Fibroblast of skin of scalp (primary cell): ENCODE measurements around the gene WDR64.
A peak's percentile ranks its signal among the peaks of the same experiment; 100 is the strongest.

Experiments
- DNase-seq: peaks from one replicate; pipeline ENCODE4 v3.0.0-alpha.2; 2013

WDR64 gene

DNA sequence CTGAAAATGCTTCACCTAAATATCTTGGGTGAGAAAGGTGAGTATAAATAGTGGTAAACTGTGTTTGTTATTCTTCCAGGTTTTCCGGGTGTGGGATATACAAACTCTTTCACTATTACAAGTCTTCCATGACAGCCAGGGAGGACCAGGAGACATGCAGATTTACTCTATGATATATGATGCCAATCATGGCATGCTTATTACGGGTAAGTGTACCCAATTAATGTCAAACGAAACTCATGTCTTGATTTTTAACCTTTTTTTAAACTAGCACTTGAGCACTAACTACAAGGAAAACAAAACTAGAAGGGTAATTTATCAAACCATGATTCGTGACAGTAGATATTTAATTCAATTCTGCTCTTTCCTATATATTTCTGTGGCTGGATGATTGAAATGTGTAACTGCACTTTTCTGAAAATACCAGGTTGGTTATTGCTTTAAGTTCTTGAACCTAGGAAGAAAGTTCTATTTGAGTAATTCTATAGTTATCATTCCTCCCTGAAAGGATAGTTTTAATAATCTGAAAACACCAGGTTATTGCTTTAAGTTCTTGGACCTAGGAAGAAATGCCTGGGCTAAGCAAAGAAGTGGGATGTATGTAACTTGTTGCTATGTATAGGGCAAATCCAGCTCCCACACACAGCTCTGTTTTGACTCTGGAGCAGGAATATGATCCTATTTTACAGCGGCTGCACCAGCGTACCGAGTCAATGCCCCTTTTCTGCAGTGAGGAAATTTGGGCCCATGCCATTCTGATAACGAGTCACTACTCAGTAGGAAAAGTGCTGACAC is 86.4 kb downstream of the WDR64 start:
- no peak for DNase-seq

DNA sequence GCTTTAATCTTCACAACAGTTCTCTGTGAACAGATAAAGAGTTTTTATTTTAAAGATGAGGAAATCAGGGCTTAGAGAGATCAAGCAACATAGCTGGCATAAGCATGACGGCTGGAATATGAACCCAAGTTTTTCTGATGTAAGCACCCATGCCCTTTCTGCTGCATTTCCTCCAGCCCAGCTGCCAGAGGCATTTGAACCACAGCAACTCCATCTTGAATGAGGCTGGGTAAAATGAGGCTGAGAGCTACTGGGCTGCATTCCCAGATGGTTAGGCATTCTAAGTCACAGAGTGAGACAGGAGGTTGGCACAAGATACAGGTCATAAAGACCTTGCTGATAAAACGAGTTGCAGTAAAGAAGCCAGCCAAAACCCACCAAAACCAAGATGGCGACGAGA is 90.0 kb downstream of the WDR64 start:
- no peak for DNase-seq

DNA sequence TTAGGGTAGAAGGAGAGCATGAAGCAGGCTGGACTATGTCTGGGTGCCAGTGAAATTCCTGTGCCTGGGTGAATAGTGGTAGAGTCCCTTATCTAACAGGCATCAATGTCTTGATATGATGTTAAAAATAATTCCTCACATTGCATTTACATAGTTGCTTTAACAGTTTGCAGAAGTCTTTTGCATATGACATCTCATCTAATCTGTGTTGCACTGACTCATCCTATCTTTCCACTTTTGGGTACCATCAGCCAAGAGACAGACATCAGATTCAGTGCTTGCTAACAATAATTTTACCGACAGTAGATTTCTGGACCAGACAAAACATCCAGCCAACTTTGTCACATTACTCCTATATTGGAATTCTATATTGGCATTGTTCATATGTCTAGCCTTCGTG is 92.5 kb downstream of the WDR64 start:
- no peak for DNase-seq

DNA sequence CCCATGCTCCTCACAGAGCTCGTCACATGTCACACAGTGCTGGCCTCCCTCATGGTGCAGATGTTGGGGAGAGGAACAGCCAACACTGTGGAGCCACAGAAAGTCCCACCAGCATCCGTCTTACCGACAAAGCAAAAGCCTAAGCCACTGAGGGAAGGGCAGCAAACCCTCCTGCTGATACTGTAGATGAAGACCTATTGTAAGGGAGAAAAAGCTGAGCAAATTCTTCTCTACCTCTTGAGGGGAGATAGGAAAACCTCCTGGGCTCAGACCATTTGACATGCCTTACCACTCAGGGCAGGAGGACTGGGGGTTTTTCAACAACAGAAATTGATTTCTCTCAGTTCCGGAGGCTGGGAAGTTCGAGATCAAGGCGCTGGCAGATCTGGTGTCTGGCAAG is 95.9 kb downstream of the WDR64 start:
- no peak for DNase-seq

DNA sequence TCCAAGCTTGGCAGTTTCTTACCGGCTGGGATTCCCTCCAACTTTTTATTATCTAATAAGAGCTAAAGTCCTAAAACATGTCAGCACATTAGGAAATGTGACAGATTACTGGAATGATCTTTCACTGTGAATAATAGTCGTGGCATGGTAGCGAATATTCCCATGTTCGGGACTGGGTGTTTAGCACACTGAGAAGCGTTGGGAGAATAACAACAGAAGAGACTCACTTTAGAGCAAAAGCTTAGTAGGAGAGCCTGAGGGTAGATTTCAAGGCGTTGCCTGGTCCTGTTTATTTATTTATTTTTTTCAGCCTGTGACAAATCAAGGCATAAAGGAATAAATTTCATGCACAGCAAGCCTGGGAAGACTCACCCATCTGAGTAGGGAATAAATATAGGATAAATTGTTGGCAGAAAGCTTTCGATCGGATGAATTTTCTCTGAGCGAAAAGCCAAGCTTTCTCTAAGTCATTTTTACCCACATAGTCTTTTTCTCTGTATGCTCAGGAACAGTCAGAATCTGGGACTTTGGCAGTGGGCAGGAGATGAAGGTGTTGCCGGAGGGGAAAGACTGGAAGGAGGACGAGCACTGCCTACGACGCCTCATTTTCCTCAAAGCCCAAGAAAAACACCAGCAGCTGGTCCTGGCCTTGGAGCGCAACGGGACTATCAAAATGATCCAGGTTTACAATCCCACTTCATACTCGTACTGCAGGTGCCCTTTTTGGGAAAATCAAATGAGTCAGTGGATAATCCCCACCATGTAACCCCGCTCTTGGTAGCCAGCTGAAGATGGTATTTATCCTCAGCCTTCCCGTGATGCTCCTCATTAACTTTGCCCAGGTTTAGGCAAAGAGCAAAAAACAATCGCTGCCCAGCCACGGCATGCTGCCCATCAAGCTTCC is 97.2 kb downstream of the WDR64 start:
- DNase-seq = peak; percentile 14

DNA sequence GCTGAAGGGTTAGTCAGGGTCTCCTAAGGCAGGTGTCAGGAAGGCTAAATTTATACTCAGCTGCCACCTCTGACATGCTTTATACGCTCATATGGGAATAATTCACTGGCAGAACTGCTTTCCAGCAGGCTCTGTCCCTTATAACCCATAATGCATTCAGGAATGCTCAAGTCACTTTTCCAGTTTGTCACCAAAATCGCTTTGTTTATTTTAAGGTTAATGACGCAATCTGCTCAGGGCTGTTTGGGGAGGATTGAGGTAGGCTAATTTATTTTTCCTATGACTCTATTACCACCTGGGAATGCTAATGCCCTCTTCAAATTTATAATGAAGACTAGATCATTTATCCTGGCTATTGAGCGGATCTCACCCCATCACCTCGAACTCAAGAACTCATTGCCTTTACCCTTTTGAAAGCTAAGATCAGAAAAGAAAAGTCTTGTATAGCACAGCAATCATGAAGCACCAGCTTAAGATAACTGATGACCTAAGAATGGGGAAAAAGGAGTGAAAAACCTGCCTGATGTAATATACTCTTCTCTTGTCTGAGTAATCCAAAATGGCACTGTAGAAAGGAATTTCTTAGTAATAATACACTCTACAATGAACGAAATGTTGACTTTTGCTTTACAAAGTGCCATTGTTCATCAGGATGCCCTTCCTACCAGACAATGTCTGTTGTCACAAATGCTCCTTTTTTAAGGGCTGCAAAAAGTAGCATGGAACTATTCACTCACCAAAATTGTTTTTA is 98.0 kb downstream of the WDR64 start:
- DNase-seq = no peak

DNA sequence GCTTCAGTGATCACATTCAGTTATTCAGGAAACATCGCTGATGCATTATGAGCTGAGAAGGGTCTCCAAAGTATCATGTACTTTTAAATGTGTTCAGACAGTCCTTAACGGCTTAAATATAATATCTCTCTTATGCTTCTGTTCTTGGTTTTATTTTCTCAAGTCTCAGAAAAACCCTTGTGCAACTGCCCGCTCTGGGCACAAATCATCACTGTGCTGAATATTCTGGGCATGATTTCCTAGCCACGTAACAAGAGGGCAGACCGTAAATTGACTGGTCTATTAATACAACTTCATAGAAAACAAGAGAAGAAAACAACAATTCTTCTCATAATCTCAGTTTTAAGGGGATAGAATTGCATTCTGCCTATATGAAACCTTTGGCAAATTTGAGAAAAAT is 99.4 kb downstream of the WDR64 start:
- DNase-seq = no peak

DNA sequence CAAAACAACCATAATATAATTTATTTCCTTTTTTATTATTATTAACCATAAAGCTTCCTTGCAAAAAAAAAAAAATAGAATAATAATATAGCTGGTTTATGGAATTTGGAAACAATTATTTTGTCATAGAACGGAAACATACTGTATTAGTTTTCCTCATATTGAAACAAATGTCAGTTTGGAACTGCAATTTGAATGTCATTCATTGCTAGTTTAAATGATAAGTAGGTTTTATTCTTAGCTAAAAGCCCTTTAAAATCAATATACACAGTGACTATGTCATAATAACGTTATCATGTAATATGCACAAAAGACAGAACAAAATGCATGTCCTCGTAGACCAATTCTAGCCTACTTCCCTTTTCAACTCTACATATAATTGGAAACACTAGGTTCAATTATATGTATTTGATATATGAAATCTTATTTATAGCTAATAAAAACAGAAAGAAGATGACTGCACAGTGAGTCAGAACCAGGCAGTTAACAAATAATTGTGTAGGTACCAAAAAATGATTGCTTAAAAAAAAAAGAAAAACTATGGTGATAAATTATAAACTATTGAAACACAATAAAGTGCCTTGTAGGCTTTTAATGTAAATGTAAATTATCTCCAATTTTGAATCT is 110.7 kb downstream of the WDR64 start:
- DNase-seq = no peak

DNA sequence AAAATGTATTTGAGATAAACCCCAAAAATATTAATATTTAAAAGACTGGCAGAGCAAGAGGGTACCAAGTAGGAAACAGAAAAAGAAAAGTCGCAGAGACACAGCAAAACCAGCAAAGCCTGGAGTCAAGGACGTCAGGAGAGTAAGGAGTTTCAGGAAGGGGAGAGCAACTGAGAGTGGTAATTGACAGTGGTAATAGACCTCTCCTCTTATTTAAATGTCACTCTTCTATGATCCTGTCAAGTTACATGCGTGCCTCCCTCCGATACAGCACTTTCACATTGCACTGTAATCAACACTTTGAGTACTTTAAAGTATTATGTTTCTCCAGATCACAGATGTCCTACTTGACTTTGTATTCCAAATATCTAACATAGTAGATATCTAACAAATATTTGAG is 113.3 kb downstream of the WDR64 start:
- DNase-seq = no peak

DNA sequence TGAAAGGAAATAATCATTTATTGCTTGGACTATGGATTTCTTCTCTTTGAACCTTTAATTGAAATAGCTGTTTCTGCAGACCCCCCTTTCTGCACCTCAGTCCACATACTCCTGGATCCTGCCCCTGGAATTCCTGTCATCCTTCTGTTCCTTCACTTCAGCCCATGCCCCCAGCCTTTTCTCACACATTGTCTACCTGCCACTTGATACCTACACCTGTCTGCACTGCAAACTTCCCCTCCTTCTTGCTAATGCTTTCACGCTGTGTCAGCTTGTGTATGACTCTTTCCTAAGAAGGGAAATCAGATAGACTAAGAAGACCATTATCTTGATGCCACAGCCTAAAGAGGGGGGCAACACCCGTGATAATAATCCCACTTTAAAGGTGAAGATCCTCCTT is 115.7 kb downstream of the WDR64 start:
- no peak for DNase-seq

DNA sequence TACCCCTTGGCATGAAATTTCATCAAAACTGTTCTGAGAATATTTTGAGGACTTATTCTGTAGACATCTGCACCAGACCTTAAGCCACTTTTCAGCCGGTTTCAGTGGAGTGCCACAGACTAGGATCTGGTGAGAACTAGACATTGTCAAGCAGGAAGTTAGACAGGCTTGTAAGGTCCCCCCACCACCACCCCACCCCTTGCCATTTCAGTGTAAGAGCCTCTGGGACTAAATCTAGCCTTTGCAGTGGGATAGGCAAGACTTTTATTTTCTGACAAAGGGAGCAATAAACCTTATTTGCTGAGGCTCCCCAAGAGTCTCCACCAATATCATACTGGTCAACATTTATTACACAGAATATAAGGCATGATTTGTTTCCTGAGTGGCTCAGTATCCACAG is 118.0 kb downstream of the WDR64 start:
- no peak for DNase-seq

DNA sequence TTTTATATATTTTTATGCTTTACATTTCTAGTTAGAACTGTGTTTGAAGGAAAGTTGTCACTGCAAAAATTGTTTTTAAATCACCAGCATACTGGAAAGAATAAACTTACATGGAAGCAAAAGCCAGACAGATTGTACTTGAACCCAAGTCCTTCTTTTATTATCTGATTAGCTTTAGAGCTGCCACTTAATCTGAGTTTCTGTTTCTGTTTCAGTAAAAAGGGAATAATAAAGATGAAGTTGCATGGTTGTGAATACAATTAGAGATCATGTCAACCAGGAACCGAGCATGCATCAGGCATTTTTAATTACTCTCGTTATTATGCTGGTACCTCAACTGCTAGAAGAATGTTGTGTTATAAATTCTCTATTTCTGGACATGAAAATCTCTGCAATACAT is 119.0 kb downstream of the WDR64 start:
- DNase-seq = no peak

DNA sequence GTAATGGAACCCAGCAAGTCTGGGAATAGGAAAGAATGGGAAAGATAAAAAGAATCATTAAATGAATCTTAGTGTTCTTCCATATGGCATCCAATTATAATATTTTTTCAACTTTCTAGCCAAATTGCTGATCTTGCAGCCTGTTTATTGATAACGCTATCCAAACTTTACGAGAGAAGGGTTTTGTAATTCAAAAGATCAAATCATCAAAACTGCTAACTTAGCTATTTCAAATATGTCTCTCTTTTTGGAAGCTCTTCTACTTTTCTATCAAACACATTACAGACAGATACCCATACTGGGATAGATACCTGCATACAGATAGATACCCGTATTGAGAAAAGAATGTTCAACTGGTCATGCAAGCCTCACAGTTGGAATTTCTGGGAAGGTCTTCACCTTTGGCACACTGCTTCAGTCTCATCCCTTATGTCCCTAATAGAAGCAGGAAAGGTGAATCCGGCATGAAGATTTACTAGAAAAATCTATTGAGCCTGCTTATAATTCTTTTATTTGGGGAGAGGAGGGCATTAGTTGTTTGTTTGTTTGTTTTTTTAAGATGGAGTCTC is 120.9 kb downstream of the WDR64 start:
- DNase-seq = no peak

DNA sequence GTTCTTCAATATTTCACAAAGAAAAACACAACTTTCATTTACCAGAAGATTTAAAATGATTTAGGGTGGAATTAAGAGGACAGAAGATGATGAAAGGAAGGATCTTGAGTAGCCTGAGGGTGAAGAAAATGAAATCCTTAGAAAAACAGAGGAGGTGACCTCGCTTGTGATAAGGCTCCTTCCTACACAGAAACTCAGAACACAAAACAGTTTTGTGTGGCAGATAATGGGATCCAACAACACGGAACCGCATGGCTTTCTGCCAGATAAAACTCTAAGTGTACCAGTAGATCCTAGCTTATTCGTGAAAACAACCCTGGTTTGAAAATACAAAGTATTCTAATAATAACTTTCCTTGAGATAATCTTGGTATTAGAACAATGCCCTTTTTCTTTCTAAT is 121.9 kb downstream of the WDR64 start:
- no peak for DNase-seq

DNA sequence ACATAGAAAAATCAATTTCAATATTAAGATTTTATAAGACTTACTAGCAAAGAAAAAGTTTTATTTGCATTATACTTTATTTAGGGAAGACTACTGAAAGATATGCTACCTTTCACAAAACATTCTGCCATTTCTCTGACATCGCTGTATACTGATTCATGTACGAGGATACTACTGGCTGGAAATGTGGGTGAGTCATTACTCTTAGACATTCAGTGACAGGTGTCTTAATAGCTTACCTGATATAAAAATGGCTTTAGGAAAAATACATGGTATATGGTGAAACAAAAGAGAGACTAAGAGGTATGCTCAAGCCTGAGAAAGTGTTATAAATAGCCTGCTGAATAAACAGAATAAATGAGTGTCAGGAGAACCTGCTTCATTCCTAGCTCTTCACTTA is 122.9 kb downstream of the WDR64 start:
- no peak for DNase-seq

DNA sequence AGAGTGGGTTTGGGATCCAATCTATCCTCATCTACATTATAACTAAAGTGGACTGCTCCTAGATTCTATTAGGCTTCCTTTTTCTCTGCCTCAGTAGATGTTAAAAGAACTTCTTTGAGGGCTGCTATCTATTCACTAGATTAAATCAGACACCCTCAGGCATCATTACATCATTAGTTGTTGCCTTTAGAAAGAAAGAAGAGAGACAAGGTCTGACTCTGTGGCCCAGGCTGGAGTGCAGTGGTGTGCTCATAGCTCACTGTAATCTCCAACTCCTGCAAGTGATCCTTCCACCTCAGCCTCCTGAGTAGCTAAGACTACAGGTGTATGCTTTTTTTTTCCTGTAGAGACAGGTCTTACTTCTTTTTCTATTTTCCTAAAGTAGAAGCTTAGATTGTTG is 124.8 kb downstream of the WDR64 start:
- DNase-seq = no peak

DNA sequence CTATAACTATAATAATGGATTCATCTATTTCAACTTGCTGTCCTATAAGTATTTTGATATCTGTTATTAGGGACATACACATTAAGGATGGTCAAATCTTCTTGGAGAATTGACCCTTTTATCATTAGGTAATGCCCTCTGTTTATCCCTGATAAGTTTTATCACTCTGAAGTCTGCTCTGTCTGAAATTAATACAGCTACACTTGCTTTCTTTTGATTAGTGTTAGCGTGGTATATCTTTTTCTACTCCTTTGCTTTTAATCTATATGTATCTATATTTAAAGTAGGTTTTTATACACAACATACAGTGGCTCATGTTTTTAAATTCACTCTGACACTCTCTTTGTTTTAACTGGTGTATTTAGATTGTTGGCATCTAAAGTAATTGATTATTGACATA is 126.0 kb downstream of the WDR64 start:
- DNase-seq = no peak

DNA sequence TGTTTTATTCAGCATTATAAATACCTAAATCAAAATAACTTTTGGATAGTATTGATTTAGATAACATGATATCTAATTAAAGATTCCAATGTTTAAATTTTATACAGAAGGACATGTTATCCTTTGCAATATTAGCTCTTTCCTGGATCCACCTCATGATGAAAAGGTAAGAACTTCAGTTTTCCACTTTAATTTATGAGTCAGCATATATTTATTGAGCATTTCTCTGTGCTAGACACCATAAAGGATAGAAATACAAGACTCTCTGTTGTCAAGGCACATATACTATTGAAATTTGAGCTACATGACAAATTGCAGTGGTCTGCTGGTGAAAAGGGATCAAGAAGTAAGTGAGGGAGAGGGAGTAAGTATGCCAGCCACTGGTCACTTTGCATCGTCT is 127.8 kb downstream of the WDR64 start:
- no peak for DNase-seq

DNA sequence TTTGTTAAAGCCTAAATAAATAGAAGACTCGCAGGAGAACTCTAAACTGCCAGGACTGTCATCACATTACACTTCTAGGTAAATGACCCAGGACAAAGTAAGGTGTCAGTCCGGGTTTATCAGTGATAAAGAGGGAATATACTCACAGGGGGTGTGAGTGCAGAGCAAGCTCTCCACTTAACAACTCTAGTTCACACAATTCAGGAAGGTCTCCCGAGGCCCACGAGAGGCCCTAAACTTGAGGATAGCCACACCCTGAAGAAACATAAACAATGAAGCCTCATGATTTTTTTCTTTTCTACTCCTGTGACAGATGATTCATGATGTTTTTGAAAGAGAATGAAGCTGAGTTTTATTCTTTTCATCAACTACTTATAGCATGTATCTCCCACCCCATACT is 130.3 kb downstream of the WDR64 start:
- DNase-seq = no peak

DNA sequence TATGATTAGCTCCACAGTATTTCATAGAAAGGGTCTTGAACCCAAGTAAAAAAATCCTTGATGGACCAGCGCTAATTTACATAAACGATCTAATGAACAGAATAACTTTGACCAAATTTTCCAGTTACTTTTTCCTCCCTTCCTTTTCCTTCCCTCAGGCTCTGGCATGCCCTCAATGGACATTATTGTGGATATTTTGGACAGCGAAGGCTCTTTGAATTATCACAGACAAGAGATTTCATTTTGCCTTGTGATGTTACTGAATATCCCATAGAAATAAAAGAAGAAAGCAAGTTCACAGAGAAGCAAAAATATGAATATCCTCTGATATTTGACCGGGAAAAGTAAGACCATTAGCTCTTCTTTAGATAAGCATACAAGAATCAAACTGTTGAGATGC is 135.6 kb downstream of the WDR64 start:
- DNase-seq = no peak

DNA sequence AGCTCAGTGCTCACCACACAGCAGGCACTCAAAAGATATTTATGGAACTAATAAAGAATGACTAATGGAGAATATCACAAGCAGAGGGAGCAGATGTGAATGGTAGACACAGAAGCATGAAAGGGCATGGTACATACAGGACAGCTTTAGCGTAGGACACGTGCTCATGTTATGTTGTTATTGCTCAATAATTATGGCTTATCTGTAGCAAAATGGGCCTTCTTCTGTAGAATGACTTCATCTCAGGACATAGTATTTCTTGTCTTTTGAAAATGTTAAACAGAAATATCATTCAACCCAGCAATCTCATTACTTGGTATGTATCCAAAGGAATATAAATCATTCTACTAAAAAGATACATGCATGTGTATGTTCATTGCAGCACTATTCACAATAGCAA is 137.0 kb downstream of the WDR64 start:
- no peak for DNase-seq

DNA sequence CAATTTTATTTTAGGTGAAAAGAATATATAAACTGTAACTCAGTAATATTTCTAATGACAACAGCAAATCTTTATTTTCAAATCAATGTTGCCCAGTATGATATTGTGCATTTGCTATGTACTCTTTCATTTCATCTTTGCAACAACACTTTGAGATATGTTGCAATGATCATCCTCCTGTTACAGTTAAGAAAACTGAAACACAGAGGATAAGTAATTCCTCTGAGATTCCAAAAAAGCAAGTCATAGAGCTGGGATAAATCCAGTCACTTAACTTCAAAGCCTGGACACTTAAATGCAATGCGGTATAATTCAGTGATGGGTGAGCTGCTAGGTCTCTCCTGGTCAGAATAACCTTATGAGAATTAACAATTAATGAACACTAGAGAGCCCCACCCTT is 147.3 kb downstream of the WDR64 start:
- DNase-seq = no peak

DNA sequence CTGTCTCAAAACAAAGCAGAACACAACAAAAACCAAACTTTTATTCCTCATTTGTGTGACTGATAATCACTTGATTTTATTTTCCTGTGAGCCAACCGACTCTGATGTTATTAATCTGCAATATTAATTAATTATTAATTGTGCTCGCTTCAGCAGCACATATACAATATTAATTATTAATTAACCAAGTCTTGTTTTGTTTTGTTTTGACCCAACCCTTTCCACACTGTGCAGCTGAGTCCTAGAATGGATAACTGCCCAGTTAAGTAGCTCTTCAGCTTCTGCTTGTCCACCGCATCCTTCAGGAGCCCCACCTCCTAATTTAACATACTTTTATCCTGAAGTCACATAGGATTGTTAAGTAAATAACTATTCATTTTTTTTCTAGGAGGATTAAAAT is 148.6 kb downstream of the WDR64 start:
- no peak for DNase-seq
